Smooth muscle cell (in vitro differentiated cells): ENCODE measurements around the gene LGR6. TPM values are rescaled to one million over a fixed set of nuclear protein-coding genes. Genes with fewer than 3 reads are reported as not detected.

ENCODE experiments used
- DNase-seq: peaks from one replicate; lab custom pipeline; 2025; ENCODE audit not compliant: unreplicated experiment; lab: John Stamatoyannopoulos, UW
- H2AFZ ChIP-seq: fragments of 200-600 bp; sonication (generic); 2 replicates; pipeline ENCODE4 v1.6.0; 2016; ENCODE audit warnings: antibody characterized with exemption, low read depth, mild to moderate bottlenecking
- H3F3A ChIP-seq: fragments of 200-600 bp; sonication (generic); 2 replicates; pipeline ENCODE4 v1.6.0; 2017; ENCODE audit warnings: antibody characterized with exemption, low read depth
- H3K27ac ChIP-seq: fragments of 200-600 bp; sonication (generic); 2 replicates; pipeline ENCODE4 v1.5.1; 2016; ENCODE audit warnings: low read depth, mild to moderate bottlenecking
- H3K27me3 ChIP-seq: fragments of 200-600 bp; sonication (generic); 2 replicates; pipeline ENCODE4 v1.6.1; 2016; ENCODE audit warnings: low read depth, mild to moderate bottlenecking
- H3K36me3 ChIP-seq: fragments of 200-600 bp; sonication (generic); 2 replicates; pipeline ENCODE4 v1.5.1; 2016; ENCODE audit warnings: low read depth
- H3K4me1 ChIP-seq: fragments of 200-600 bp; sonication (generic); 2 replicates; pipeline ENCODE4 v1.5.1; 2016; ENCODE audit warnings: low read depth
- H3K4me2 ChIP-seq: fragments of 200-600 bp; sonication (generic); 2 replicates; pipeline ENCODE4 v1.6.0; 2016; ENCODE audit warnings: mild to moderate bottlenecking
- H3K4me3 ChIP-seq: fragments of 200-600 bp; sonication (generic); 2 replicates; pipeline ENCODE4 v1.5.1; 2016; ENCODE audit warnings: mild to moderate bottlenecking
- H3K79me2 ChIP-seq: fragments of 200-600 bp; sonication (generic); 2 replicates; pipeline ENCODE4 v1.6.0; 2016; ENCODE audit warnings: low read depth, mild to moderate bottlenecking
- H3K9ac ChIP-seq: fragments of 200-600 bp; sonication (generic); 2 replicates; pipeline ENCODE4 v1.6.0; 2016; ENCODE audit warnings: low read depth
- H3K9me3 ChIP-seq: fragments of 200-600 bp; sonication (generic); replicated peaks from 2 replicates; pipeline ENCODE4 v1.5.1; 2016; ENCODE audit warnings: low read depth
- H4K20me1 ChIP-seq: fragments of 200-600 bp; sonication (generic); 2 replicates; pipeline ENCODE4 v1.6.0; 2016; ENCODE audit warnings: low read depth
- CTCF ChIP-seq: fragments of 200-600 bp; sonication (generic); IDR thresholded peaks from 2 replicates; pipeline ENCODE4 v1.5.1; 2017; ENCODE audit warnings: borderline replicate concordance, mild to moderate bottlenecking, antibody characterized with exemption; ENCODE audit not compliant: insufficient read depth, poor library complexity, severe bottlenecking
- WGBS: methylation state at CpG from one replicate; pipeline ENCODE4 v1.1.7; 2016; ENCODE audit warnings: low lambda C conversion rate; 5-methylcytosine and 5-hydroxymethylcytosine counted together
- polyA plus RNA-seq: library from polyadenylated mRNA; unstranded; fragments of >200 nt; fragmentation: Nextera tagmentation; extraction: Ambion mirVana; gene quantifications from 2 replicates; pipeline ENCODE4 v1.2.1, GENCODE V29; 2016
- total RNA-seq: library from RNA; depleted of rRNA; stranded (reverse); fragments of >200 nt; gene quantifications from 2 replicates; pipeline ENCODE4 v1.2.3, GENCODE V29; 2014

The LGR6 gene
- total and polyA plus RNA-seq, 2 experiments from 2014 or later, result 1.8 to 2.9 TPM

GRCh38 chr1:202182040-202182877 lies 11.3 kb upstream of the LGR6 start:
- 91% methylated on average over 8 of the region's 8 CpGs for WGBS
- DNase-seq, result no peak
- H3K4me1 ChIP-seq, result peaks cover 2% of the 10 kb centered on the region
- no peak overlapping the region for H3K4me2 ChIP-seq
- no peaks in the 10 kb centered on the region for H3K9me3 ChIP-seq
- H3K27ac ChIP-seq, result no peak overlapping the region
- TF ChIP-seq CTCF, result no peak
- H3K9ac ChIP-seq, result no peak overlapping the region
- H3K36me3 ChIP-seq, result no peaks in the 10 kb centered on the region
- H3K79me2 ChIP-seq, result no peaks in the 10 kb centered on the region
- H2AFZ ChIP-seq, result no peak overlapping the region
- H3F3A ChIP-seq, result no peaks in the 10 kb centered on the region
- no peaks in the 10 kb centered on the region for H4K20me1 ChIP-seq
- H3K4me3 ChIP-seq, result no peak overlapping the region
- no peaks in the 10 kb centered on the region for H3K27me3 ChIP-seq

GRCh38 chr1:202184750-202185460 lies 8.7 kb upstream of the LGR6 start:
- Histone ChIP-seq H2AFZ (peak overlapping the region; percentile 31), H3K36me3 (no peaks in the 10 kb centered on the region), H3F3A (no peaks in the 10 kb centered on the region), H3K27me3 (no peaks in the 10 kb centered on the region), H4K20me1 (no peaks in the 10 kb centered on the region), H3K4me1 (peaks cover 2% of the 10 kb centered on the region), H3K9me3 (no peaks in the 10 kb centered on the region), H3K27ac (no peak overlapping the region), H3K4me3 (no peak overlapping the region), H3K4me2 (peak overlapping the region; percentile 48), H3K9ac (no peak overlapping the region), H3K79me2 (no peaks in the 10 kb centered on the region)
- TF ChIP-seq CTCF, result peak; percentile 93
- WGBS, result 24% methylated on average over 19 of the region's 19 CpGs
- peak; percentile 54 for DNase-seq

GRCh38 chr1:202186327-202186726 lies 7.3 kb upstream of the LGR6 start:
- Histone ChIP-seq H3K79me2 (no peaks in the 10 kb centered on the region), H2AFZ (no peak overlapping the region), H3K36me3 (no peaks in the 10 kb centered on the region), H3K9me3 (no peaks in the 10 kb centered on the region), H3K4me1 (peaks cover 2% of the 10 kb centered on the region), H3F3A (no peaks in the 10 kb centered on the region), H4K20me1 (no peaks in the 10 kb centered on the region), H3K4me2 (no peak overlapping the region), H3K27me3 (no peaks in the 10 kb centered on the region), H3K27ac (no peak overlapping the region), H3K9ac (no peak overlapping the region), H3K4me3 (no peak overlapping the region)
- TF ChIP-seq CTCF, result no peak
- 96% methylated on average over 7 of the region's 7 CpGs for WGBS
- DNase-seq, result no peak
